Measurements from ENCODE around the gene INTS14.

DNA sequence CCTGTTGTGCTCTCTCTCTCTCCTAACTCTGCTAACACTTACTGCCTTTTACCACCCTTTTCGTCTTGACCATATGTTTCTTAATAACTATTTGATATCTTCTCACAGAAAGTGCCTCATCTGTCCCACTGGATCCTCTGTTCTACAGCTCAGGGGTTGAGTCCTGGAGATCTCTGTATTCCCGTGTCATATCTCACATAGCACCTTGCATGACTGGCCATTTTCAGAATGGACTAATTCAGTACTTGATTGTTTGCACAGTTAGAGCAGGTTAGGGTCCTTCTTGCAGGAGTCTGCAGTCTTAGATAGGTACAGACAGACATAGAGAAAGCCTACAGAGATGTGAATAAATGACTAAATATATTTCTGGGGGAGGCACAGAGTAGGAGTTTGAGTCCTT, 59.7 kb downstream of the INTS14 start:
- TF ChIP-seq EZH2 (optimal IDR thresholded peaks at IDR 0.05; ENCODE audit: low read depth, low read length): no peak
- TF ChIP-seq, protein P1, sequence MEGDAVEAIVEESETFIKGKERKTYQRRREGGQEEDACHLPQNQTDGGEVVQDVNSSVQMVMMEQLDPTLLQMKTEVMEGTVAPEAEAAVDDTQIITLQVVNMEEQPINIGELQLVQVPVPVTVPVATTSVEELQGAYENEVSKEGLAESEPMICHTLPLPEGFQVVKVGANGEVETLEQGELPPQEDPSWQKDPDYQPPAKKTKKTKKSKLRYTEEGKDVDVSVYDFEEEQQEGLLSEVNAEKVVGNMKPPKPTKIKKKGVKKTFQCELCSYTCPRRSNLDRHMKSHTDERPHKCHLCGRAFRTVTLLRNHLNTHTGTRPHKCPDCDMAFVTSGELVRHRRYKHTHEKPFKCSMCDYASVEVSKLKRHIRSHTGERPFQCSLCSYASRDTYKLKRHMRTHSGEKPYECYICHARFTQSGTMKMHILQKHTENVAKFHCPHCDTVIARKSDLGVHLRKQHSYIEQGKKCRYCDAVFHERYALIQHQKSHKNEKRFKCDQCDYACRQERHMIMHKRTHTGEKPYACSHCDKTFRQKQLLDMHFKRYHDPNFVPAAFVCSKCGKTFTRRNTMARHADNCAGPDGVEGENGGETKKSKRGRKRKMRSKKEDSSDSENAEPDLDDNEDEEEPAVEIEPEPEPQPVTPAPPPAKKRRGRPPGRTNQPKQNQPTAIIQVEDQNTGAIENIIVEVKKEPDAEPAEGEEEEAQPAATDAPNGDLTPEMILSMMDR (IDR thresholded peaks at IDR 0.05; ENCODE audit: low read length): no peak
